GM03348 (cell line): ENCODE measurements around the gene PCDH9.
"Not testable (repeated sequence)": the region's sequence is repeated elsewhere in the genome, so short reads cannot be mapped to it uniquely, and the experiment has no call there.

Experiments
- DNase-seq: peaks from one replicate; pipeline ENCODE4 v3.0.0; 2012; ENCODE audit warnings: low spot score

PCDH9 gene

GRCh38 chr13:66265371-66265770 is 964.8 kb downstream of the PCDH9 start:
- no peak for DNase-seq

GRCh38 chr13:66264971-66265370 is 965.2 kb downstream of the PCDH9 start:
- no peak for DNase-seq

GRCh38 chr13:66262330-66262729 is 967.8 kb downstream of the PCDH9 start:
- no peak for DNase-seq

GRCh38 chr13:66259426-66259825 is 970.7 kb downstream of the PCDH9 start:
- DNase-seq, result not testable (repeated sequence)
